ENCODE results near the gene ROS1.

Gene ROS1

GRCh38 chr6:117267054-117267347 is 158.7 kb downstream of the ROS1 start:
- TF ChIP-seq CTCF (IDR thresholded peaks at IDR 0.05; ENCODE audit: low read depth, low read length) (no peak), EZH2phosphoT487 (IDR thresholded peaks at IDR 0.05; ENCODE audit: low read depth) (no peak)
- Histone ChIP-seq H3K27me3 (ENCODE audit: low read depth, low read length) (no peaks in the 10 kb centered on the region), H2AFZ (ENCODE audit: low read depth, low read length) (no peak overlapping the region), H3K9me3 (ENCODE audit: insufficient read depth, low read length) (no peaks in the 10 kb centered on the region), H3K4me3 (ENCODE audit: low read length) (no peak overlapping the region), H4K20me1 (ENCODE audit: insufficient read depth, low read length) (no peaks in the 10 kb centered on the region), H3K36me3 (replicated peaks; ENCODE audit: low read depth, low read length) (no peaks in the 10 kb centered on the region), H3K79me2 (ENCODE audit: low read length) (no peaks in the 10 kb centered on the region), H3K4me1 (ENCODE audit: low read length) (no peaks in the 10 kb centered on the region), H3K9ac (ENCODE audit: low read length) (no peak overlapping the region), H3K4me2 (ENCODE audit: low read length) (no peak overlapping the region), H3K27ac (ENCODE audit: low read length) (no peak overlapping the region)

GRCh38 chr6:117266257-117267053 is 159.3 kb downstream of the ROS1 start:
- TF ChIP-seq EZH2phosphoT487 (IDR thresholded peaks at IDR 0.05; ENCODE audit: low read depth) (no peak), CTCF (IDR thresholded peaks at IDR 0.05; ENCODE audit: low read depth, low read length) (no peak)
- Histone ChIP-seq H4K20me1 (ENCODE audit: insufficient read depth, low read length) (no peaks in the 10 kb centered on the region), H3K4me3 (ENCODE audit: low read length) (no peak overlapping the region), H3K9me3 (ENCODE audit: insufficient read depth, low read length) (no peaks in the 10 kb centered on the region), H3K27me3 (ENCODE audit: low read depth, low read length) (no peaks in the 10 kb centered on the region), H3K9ac (ENCODE audit: low read length) (no peak overlapping the region), H3K4me2 (ENCODE audit: low read length) (no peak overlapping the region), H3K4me1 (ENCODE audit: low read length) (no peaks in the 10 kb centered on the region), H3K36me3 (replicated peaks; ENCODE audit: low read depth, low read length) (no peaks in the 10 kb centered on the region), H2AFZ (ENCODE audit: low read depth, low read length) (no peak overlapping the region), H3K27ac (ENCODE audit: low read length) (no peak overlapping the region), H3K79me2 (ENCODE audit: low read length) (no peaks in the 10 kb centered on the region)

GRCh38 chr6:117265410-117266256 is 160.1 kb downstream of the ROS1 start, which contains the start of gene VGLL2:
VGLL2 (plus strand) TSS chr6:117265558; CDS start chr6:117265764, 206 bp downstream.
- TF ChIP-seq EZH2phosphoT487 (IDR thresholded peaks at IDR 0.05; ENCODE audit: low read depth) (no peak), CTCF (IDR thresholded peaks at IDR 0.05; ENCODE audit: low read depth, low read length) (no peak)
- Histone ChIP-seq H3K4me3 (ENCODE audit: low read length) (no peak within 1 kb of the TSS), H3K27ac (ENCODE audit: low read length) (no peak within 1 kb of the TSS), H3K27me3 (ENCODE audit: low read depth, low read length) (no peaks in the 10 kb centered on the region), H3K4me1 (ENCODE audit: low read length) (no peaks in the 10 kb centered on the region), H3K9ac (ENCODE audit: low read length) (no peak within 1 kb of the TSS), H3K79me2 (ENCODE audit: low read length) (no peaks in the 10 kb centered on the region), H3K9me3 (ENCODE audit: insufficient read depth, low read length) (no peaks in the 10 kb centered on the region), H3K4me2 (ENCODE audit: low read length) (no peak within 1 kb of the TSS), H3K36me3 (replicated peaks; ENCODE audit: low read depth, low read length) (no peaks in the 10 kb centered on the region), H2AFZ (ENCODE audit: low read depth, low read length) (no peak within 1 kb of the TSS), H4K20me1 (ENCODE audit: insufficient read depth, low read length) (no peaks in the 10 kb centered on the region)

GRCh38 chr6:117264692-117265409 is 160.9 kb downstream of the ROS1 start:
- H3K9me3 ChIP-seq (ENCODE audit: insufficient read depth, low read length) = no peaks in the 10 kb centered on the region
- no peak overlapping the region for H3K4me2 ChIP-seq (ENCODE audit: low read length)
- no peak for TF ChIP-seq EZH2phosphoT487 (IDR thresholded peaks at IDR 0.05; ENCODE audit: low read depth)
- no peak for TF ChIP-seq CTCF (IDR thresholded peaks at IDR 0.05; ENCODE audit: low read depth, low read length)
- no peaks in the 10 kb centered on the region for H3K79me2 ChIP-seq (ENCODE audit: low read length)
- no peak overlapping the region for H3K4me3 ChIP-seq (ENCODE audit: low read length)
- no peak overlapping the region for H2AFZ ChIP-seq (ENCODE audit: low read depth, low read length)
- H3K27me3 ChIP-seq (ENCODE audit: low read depth, low read length) = no peaks in the 10 kb centered on the region
- no peak overlapping the region for H3K27ac ChIP-seq (ENCODE audit: low read length)
- no peaks in the 10 kb centered on the region for H4K20me1 ChIP-seq (ENCODE audit: insufficient read depth, low read length)
- H3K4me1 ChIP-seq (ENCODE audit: low read length) = no peaks in the 10 kb centered on the region
- no peaks in the 10 kb centered on the region for H3K36me3 ChIP-seq (replicated peaks; ENCODE audit: low read depth, low read length)
- no peak overlapping the region for H3K9ac ChIP-seq (ENCODE audit: low read length)

Data from OCI-LY3 (cell line).